GM10266 (cell line): ENCODE results near the gene CATSPERB.

Source experiments
- DNase-seq: peaks from one replicate; pipeline ENCODE4 v3.0.0; 2012; ENCODE audit errors: extremely low spot score
- CTCF ChIP-seq: IDR thresholded peaks from 2 replicates; pipeline ENCODE4 v1.5.1; 2012; ENCODE audit warnings: mild to moderate bottlenecking, low read depth; ENCODE audit not compliant: control insufficient read depth, insufficient read depth; ENCODE audit errors: missing control alignments

The CATSPERB gene

DNA sequence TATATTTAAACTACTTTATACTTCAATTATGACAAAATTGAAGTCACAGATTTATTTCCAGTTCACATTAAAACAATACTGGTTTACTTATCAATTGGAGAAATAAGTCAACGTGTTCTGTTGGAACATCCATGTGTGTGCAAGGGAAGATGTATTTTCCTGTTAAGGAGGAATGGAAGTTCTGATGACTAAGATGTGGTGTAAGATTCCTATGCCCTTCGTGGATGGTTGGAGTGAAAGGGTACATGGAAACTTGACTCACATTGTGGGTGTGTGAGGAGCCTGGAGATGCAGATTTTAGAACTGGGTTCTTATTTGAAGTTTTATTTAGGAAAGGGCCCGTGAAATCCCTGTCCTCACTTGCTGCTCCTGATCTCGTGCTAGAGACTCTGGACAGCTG lies 95.3 kb downstream of the CATSPERB start:
- TF ChIP-seq CTCF = no peak
- DNase-seq = no peak

GRCh38 chr14:91624757-91625156 lies 107.1 kb downstream of the CATSPERB start:
- no peak for TF ChIP-seq CTCF
- DNase-seq = no peak

GRCh38 chr14:91614187-91614586 lies 117.7 kb downstream of the CATSPERB start:
- DNase-seq = no peak
- no peak for TF ChIP-seq CTCF

- no peak for DNase-seq
- no peak for TF ChIP-seq CTCF
These were observed 118.3 kb downstream of the CATSPERB start for GRCh38 chr14:91613459-91614112.

GRCh38 chr14:91611528-91611927 lies 120.4 kb downstream of the CATSPERB start:
- no peak for DNase-seq
- no peak for TF ChIP-seq CTCF

DNA sequence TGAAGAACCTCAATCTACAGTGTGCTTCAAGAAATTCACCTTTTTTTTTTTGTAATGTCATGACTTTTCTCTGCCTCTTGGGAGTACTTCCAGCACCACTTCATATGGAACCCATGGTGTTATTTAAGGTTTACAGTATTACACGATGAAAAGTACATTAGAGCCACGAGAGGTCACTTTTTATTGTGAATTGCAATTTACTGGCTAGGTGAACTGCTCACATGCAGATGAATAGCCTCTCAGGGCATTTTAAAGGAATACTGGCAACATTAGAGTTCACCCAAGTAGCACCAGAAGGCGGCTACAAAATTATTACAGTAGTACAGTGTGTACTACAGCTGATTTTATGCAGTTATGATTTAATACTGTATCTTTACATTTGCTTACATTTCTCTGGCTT lies 122.7 kb downstream of the CATSPERB start:
- no peak for TF ChIP-seq CTCF
- DNase-seq = no peak

- TF ChIP-seq CTCF = no peak
These were observed 124.4 kb downstream of the CATSPERB start for GRCh38 chr14:91607322-91608047.

More at GRCh38 chr14:91607322-91608047, 124.4 kb downstream of the CATSPERB start:
- DNase-seq = no peak
